Muscle layer of colon (tissue), 2 donors: ENCODE results near the gene TAS1R3.
"Not testable (repeated sequence)": the region's sequence is repeated elsewhere in the genome, so short reads cannot be mapped to it uniquely, and the experiment has no call there.

Experiments
- H3K27ac ChIP-seq: one replicate; pipeline ENCODE4 v1.7.0; 2013; ENCODE audit warnings: low read depth, mild to moderate bottlenecking, low read length, moderate library complexity
- H3K27me3 ChIP-seq, 2 donors: one replicate each; pipeline ENCODE4 v1.7.0; 2013; ENCODE audit warnings: low read length in 2 of 2, mild to moderate bottlenecking in 2 of 2; ENCODE audit not compliant: insufficient read depth in 2 of 2, control insufficient read depth in 1 of 2
- H3K36me3 ChIP-seq: one replicate; pipeline ENCODE4 v1.7.0; 2013; ENCODE audit warnings: mild to moderate bottlenecking, low read length; ENCODE audit not compliant: insufficient read depth
- H3K4me1 ChIP-seq: one replicate; pipeline ENCODE4 v1.7.0; 2013; ENCODE audit warnings: mild to moderate bottlenecking, low read length; ENCODE audit not compliant: insufficient read depth
- H3K4me3 ChIP-seq, 2 donors: one replicate each; pipeline ENCODE4 v1.7.0; 2013; ENCODE audit warnings: low read length in 2 of 2, low read depth in 1 of 2, mild to moderate bottlenecking in 1 of 2, moderate library complexity in 1 of 2
- H3K9ac ChIP-seq: one replicate; pipeline ENCODE4 v1.7.0; 2013; ENCODE audit warnings: low read length
- H3K9me3 ChIP-seq: one replicate; pipeline ENCODE4 v1.7.0; 2013; ENCODE audit warnings: mild to moderate bottlenecking, low read length
- donor health status: abdominal sarcoma.
- donor health status: Adenocarcinoma of cecum.

TAS1R3 gene

DNA sequence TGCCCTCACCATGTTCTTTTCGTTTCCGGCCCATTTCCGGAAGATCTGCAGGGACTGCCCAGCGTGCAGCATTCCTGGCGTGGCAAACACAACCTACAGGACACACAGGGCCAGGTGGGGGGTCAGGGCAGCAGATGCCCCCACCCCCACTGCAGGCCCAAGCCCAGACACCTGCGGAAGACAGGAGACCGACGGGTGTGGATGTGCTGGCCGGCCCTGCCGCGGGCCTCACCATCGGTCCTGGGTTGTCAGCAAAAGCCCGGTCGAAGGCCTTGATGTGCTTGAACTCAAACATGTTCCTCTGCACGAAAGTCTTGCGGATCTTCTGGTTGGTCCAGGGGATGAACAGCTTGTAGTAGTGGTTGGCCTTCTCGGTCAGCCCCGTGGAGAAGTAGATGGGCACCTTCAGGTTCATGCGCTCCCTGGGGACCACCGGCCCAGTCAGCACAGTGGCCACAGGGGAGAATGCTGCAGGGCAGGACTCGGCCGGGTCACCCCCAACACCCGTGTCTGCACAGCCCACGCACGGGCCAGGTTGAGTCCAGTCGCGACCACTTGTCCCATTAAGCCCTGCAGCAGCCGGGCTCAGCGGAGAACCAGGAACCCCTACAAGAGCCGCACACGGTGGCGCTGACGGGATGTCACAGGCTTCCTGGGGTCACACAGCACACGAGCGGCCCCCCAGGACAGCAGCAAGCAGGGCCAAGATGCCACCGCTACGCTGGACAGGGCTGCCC, 17.4 kb upstream of the TAS1R3 start:
- no peak overlapping the region for H3K9ac ChIP-seq
- no peaks in the 10 kb centered on the region for H3K9me3 ChIP-seq
- peaks cover 17% of the 10 kb centered on the region for H3K4me1 ChIP-seq
- no peaks in the 10 kb centered on the region for H3K27me3 ChIP-seq
- H3K27ac ChIP-seq = no peak overlapping the region
- peaks cover 53% of the 10 kb centered on the region for H3K36me3 ChIP-seq
- no peak overlapping the region for H3K4me3 ChIP-seq

DNA sequence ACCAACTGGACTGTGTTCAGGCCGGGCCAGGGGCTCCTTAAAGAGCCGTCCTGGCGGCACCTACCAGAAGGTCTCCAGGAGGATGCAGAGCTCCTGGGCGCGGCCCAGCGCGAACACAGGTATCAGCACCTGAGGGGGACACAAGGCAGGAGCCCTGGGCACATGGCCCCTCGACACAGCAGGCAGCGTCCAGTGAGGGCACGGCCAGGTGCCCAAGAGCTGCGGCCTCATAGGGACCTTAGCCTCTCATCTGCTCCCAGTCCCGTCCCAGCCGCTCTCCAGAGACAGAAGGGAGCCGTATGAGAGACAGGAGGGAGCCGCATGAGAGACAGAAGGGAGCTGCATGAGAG, 16.9 kb upstream of the TAS1R3 start:
- H3K27me3 ChIP-seq = no peaks in the 10 kb centered on the region
- peaks cover 56% of the 10 kb centered on the region for H3K36me3 ChIP-seq
- H3K4me1 ChIP-seq = peaks cover 22% of the 10 kb centered on the region
- H3K9me3 ChIP-seq = no peaks in the 10 kb centered on the region
- H3K9ac ChIP-seq = no peak overlapping the region
- no peak overlapping the region for H3K27ac ChIP-seq
- H3K4me3 ChIP-seq = no peak overlapping the region

DNA sequence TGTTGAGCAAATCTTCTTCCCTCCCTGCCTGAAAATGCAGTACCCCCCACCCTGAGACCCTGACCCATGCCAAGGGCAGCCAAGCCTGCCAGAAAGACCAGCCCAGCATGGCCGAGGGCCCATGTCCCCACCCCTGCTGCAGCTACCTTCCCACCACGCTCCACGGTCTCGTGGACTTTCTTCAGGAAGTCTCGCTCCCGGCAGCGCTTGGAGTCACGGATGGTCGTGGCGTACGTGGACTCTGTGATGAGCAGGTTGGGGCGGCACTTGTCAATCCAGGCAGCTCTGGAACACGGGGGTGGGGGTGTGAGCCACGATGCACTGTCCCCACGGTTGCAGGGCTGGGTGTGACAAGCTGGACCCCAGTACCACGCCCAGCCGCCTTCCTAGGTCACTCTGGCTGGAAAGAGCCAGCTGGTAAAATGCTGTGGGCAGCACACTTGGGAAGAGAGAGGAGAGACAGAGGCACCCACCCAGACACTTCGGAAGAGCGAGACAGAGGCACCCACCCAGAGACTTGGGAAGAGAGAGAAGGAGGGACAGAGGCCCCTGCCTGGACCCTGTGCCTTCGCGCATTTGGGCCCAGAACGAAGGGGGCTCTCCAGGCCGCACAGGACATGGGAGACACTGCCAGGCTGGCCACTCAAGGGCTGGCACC, 16.3 kb upstream of the TAS1R3 start:
- H3K36me3 ChIP-seq = peaks cover 62% of the 10 kb centered on the region
- H3K9me3 ChIP-seq = no peaks in the 10 kb centered on the region
- no peak overlapping the region for H3K9ac ChIP-seq
- H3K27me3 ChIP-seq = no peaks in the 10 kb centered on the region
- H3K4me1 ChIP-seq = peaks cover 21% of the 10 kb centered on the region
- no peak overlapping the region for H3K27ac ChIP-seq
- H3K4me3 ChIP-seq = no peak overlapping the region

DNA sequence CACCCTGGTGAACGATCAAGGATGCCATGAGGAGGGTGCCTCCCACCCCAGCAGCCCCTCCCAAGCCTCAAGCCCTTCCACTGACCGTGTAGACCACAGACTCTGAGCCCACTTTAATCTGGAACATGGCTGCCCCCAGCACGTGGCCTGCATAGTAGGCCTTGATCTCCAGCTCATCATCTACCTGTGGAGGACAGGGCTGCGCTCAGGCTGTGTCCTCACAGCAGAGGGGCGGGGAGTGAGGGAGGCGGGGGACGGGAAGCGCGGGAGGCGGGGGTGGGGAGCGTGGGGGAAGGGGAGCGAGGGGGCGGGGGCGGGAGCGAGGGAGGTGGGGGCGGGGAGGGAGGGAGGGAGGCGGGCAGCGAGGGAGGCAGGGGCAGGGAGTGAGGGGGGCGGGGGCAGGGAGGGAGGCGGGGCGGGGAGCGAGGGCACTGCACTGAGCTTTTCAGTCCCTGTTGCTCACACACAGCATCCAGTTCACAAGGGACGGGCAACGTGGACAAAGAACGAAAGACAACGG, 15.6 kb upstream of the TAS1R3 start:
- H3K9ac ChIP-seq = no peak overlapping the region
- no peak overlapping the region for H3K4me3 ChIP-seq
- no peaks in the 10 kb centered on the region for H3K27me3 ChIP-seq
- H3K27ac ChIP-seq = no peak overlapping the region
- H3K9me3 ChIP-seq = no peaks in the 10 kb centered on the region
- H3K36me3 ChIP-seq = peaks cover 63% of the 10 kb centered on the region
- peaks cover 20% of the 10 kb centered on the region for H3K4me1 ChIP-seq

DNA sequence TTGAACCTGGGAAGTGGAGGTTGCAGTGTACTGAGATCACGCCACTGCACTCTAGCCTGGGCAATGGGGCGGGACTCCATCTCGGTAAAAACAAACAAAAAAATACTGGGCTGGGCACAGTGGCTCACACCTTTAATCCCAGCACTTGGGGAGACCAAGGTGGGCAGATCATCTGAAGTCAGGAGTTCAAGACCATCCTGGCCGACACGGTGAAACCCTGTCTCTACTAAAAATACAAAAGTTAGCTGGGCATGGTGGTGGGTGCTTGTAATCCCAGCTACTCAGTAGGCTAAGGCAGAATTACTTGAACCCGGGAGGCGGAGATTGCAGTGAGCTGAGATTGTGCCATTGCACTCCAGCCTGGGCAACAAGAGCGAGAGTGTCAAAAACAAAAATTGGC, 14.9 kb upstream of the TAS1R3 start:
- not testable (repeated sequence) for H3K9me3 ChIP-seq, H3K4me3 ChIP-seq, H3K9ac ChIP-seq, H3K27ac ChIP-seq, H3K27me3 ChIP-seq
- Histone ChIP-seq H3K4me1 (peaks cover 20% of the 10 kb centered on the region), H3K36me3 (peaks cover 60% of the 10 kb centered on the region)

DNA sequence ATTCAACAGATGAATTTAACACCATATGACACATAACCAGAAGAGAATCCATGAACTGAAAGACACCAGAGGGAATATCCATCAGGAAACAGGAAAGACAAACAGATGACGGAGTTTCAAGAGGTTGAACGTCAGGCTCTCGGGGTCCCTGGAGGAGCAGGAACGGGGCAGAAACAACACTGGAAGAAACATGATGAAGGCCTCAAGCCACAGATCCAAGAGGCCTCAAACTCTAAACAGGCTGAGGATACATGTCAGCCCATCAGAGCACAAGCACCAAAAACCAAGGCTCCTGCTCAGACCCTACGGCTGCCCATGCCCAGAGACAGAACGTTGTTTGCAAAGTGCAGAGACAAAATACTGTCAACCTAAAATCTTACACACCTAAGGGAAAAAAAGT, 13.7 kb upstream of the TAS1R3 start:
- H3K9ac ChIP-seq = no peak overlapping the region
- peaks cover 26% of the 10 kb centered on the region for H3K4me1 ChIP-seq
- no peaks in the 10 kb centered on the region for H3K27me3 ChIP-seq
- H3K4me3 ChIP-seq = no peak overlapping the region
- peak overlapping the region; percentile 24 for H3K27ac ChIP-seq
- peaks cover 53% of the 10 kb centered on the region for H3K36me3 ChIP-seq
- H3K9me3 ChIP-seq = no peaks in the 10 kb centered on the region

DNA sequence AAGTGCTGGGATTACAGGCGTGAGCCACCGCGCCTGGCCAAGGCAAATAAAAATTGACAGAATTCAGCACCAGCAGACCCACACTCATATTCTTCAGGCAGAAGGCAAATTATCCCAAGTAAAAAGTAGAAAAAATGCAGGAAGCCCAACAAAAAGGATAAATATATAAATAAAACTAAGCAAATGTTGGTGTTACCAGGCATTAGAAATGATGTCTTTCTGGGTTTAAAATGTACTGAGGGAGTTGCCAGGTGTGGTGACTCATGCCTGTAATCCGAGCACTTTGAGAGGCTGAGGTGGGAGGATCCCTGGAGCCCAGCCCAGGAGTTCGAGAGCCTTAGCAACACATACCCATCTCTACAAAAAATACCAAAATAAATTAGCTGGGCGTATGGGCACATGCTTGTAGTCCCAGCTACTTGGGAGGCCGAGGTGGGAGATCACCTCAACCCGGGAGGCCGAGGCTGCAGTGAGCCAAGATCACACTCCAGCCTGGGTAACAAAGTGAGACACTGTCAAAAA, 12.9 kb upstream of the TAS1R3 start:
- Histone ChIP-seq H3K4me3 (no peak overlapping the region), H3K4me1 (peaks cover 27% of the 10 kb centered on the region), H3K9me3 (no peaks in the 10 kb centered on the region), H3K27me3 (no peaks in the 10 kb centered on the region), H3K9ac (no peak overlapping the region), H3K36me3 (peaks cover 45% of the 10 kb centered on the region), H3K27ac (peak overlapping the region; percentile 61)

DNA sequence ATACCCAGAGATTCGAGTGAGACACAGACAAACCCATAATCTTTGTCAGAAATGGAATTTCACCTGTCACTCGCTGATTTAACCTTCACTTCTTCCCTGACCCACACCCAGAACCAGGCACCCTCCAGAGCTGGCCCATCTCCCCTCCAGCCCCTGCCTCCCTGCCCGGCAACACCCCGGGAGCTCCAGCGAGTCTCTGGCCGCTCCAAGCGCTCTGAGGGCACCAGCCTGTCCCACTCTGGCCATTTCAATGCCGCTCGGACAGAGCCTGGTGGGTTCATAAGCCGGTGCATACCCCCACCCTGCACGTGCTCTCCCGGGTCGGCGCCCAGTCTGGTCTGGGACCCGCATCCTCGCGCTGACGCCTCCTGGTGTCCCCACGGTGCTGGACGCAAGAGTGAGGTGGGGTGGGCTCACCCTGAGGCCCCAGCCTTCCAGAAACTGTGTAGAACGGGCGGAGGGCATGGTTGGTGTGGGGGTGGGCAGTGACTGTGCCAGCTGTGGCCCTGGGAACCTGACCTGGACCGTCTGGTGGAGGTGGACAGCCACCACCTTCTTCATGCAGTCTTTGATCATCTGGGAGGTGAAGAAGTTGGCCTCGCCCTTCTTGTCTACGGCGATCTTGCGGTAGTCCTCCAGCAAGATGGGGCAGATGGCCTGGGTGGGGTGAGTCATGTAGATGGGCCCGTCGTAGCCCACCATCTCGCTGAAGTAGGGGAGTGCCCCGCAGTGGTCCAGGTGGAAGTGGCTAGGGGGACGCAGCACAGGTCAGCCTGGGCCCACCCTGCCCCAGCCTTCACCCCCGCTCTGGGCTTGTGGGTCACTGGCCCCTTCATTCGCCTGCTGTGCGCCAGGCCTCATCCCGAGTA, 12.1 kb upstream of the TAS1R3 start:
- no peaks in the 10 kb centered on the region for H3K27me3 ChIP-seq
- H3K9me3 ChIP-seq = no peaks in the 10 kb centered on the region
- no peak overlapping the region for H3K9ac ChIP-seq
- peak overlapping the region; percentile 23 for H3K27ac ChIP-seq
- peaks cover 41% of the 10 kb centered on the region for H3K36me3 ChIP-seq
- no peak overlapping the region for H3K4me3 ChIP-seq
- peaks cover 31% of the 10 kb centered on the region for H3K4me1 ChIP-seq

DNA sequence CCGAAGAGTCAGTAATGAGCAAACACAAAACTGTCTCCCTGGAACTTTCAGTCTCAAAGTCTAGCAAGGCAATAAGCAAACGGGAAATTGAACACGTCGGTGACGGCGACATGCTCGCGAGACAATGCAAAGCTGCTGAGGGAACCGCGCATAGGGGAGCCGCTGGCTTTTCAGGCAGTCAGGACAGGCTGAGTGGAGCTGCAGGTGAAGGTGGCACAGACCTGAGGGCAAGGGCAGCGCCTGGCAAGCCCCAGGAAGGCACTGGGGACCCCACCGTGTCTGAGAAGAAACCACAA, 11.5 kb upstream of the TAS1R3 start:
- Histone ChIP-seq H3K27me3 (no peaks in the 10 kb centered on the region), H3K4me1 (peaks cover 31% of the 10 kb centered on the region), H3K9me3 (no peaks in the 10 kb centered on the region), H3K36me3 (peaks cover 37% of the 10 kb centered on the region), H3K9ac (no peak overlapping the region), H3K27ac (no peak overlapping the region), H3K4me3 (no peak overlapping the region)

DNA sequence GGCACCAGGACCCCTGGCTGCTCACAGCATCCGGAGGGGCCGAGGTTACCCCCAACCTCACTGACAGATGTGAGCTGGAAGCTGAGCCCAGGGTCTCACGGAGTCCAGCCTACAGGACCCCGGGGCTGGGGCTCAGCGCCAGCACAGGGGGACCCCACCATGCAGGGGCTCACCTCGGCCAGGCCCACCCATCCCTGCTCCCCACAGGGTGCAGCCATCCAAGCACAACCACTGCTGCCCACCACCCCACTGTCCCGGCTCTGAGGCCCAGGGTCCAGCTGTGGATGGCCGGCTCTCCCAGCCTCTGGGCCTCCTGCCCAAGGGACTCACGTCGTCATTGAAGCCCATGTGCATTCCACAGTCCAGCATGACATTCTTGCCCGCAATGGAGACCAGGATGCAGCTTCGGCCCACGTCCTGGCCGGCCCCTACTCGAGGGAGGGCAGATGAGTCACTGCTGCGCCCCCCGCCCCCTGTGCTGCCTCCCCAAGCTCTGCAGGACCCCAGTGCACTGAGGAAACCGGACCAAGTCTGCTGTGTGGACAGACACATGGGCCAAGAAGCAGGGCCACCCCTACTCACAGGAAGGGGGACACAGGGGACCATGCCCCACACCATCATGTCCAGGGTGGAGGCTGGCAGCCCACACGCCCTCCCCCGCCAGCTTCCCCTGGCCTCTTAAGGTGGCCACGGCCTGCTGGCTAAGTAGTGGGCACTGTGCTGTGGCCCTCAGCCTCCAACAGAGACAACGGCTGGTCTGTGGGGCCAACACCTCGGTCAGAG, 10.2 kb upstream of the TAS1R3 start:
- Histone ChIP-seq H3K36me3 (peaks cover 27% of the 10 kb centered on the region), H3K27ac (no peak overlapping the region)

DNA sequence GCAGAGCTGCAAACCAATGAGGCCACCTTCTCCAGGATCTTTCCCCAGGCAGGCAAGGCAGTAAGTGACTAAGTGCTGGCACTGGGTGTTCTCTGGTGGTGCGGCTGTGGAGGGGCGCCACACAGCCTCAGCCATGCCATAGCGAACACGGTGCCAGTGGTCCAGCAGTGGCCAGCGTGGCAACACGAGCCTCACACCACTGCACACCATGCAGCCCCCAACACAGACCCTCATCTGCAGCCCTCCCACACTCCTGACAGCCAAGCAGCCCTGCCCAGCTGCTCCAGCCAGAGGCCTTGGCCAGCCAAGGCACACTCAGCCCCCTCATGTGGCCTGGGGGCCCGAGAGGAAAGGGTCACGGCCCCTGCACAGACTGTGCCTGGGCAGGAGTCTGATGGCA, 9.6 kb upstream of the TAS1R3 start:
- Histone ChIP-seq H3K27ac (no peak overlapping the region), H3K9me3 (no peaks in the 10 kb centered on the region), H3K4me1 (peaks cover 44% of the 10 kb centered on the region), H3K9ac (no peak overlapping the region), H3K4me3 (no peak overlapping the region), H3K36me3 (peaks cover 22% of the 10 kb centered on the region), H3K27me3 (no peaks in the 10 kb centered on the region)

More for the DNA sequence above, 10.2 kb upstream of the TAS1R3 start:
- Histone ChIP-seq H3K4me3 (no peak overlapping the region), H3K9ac (no peak overlapping the region), H3K9me3 (no peaks in the 10 kb centered on the region), H3K4me1 (peaks cover 39% of the 10 kb centered on the region), H3K27me3 (no peaks in the 10 kb centered on the region)
